ENCODE data around the gene SERINC1. TPM values are rescaled to one million over a fixed set of nuclear protein-coding genes. Genes with fewer than 3 reads are reported as not detected.
"Not testable (repeated sequence)": the region's sequence is repeated elsewhere in the genome, so short reads cannot be mapped to it uniquely, and the experiment has no call there.

Gene SERINC1
- 155 TPM for total RNA-seq
- long read RNA-seq, transcript SERINC1-201 (10 exons, 3,137 nt) = major isoform, 62 of 72 reads
- long read RNA-seq, partial matches to known transcripts = 8 of 72 reads
- long read RNA-seq, other reads (novel, unspliced or antisense) = 2 of 72 reads

DNA sequence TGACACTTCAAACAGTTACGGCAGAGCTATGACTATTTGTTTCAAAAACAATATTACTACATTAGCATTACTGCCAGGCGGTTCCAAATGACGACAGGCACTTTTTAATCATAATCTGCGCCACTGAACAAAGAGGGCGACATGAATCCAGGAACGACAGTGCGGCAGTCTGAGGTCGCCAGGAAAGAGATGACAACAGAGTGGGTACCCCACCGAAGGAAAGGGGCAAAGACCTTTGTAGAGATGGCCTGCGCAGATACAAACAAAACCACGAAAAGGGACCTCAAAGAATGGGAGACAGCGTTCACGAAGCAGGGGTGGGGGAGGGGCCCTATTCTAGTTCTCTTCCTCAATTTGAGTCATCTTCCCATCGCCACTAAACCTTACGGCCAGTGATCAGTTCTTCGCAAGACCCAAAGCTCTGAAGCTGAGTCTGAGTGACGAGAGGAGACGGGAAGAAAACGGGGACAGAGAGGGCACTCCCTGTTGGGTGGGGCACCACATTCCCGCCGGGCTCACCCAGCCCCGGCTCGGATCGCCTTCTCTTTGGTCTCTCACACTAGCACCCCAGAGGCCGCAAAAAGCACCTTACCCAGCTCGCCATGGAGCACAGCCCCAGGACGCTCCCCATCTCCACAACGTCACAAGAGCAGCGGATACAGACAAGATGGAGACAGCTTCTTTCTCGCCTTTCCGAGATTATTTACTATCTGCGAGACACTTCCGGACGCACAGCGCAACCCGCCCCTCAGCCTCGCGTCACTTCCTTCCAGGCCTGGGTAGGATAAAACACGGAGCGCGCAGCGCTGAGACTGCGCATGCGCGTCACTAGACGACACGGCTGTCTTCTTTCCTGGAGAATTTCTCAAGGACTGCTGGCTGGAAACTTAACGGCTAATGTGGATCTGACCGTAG, at the start of gene SERINC1:
Gene SERINC1, minus strand, starts transcription at position 701 of the 915 bp plus-strand sequence. Its CDS starts 70 bp downstream, at position 631.
- ATAC-seq (peak; percentile 99), DNase-seq (ENCODE audit: missing footprints) (peak; percentile 97)
- intact Hi-C loops (cut with DNase I) = loop anchor here (1.0 kb wide), 1 partner anchor 72 kb away; the partner anchor contains the start of gene HSF2

DNA sequence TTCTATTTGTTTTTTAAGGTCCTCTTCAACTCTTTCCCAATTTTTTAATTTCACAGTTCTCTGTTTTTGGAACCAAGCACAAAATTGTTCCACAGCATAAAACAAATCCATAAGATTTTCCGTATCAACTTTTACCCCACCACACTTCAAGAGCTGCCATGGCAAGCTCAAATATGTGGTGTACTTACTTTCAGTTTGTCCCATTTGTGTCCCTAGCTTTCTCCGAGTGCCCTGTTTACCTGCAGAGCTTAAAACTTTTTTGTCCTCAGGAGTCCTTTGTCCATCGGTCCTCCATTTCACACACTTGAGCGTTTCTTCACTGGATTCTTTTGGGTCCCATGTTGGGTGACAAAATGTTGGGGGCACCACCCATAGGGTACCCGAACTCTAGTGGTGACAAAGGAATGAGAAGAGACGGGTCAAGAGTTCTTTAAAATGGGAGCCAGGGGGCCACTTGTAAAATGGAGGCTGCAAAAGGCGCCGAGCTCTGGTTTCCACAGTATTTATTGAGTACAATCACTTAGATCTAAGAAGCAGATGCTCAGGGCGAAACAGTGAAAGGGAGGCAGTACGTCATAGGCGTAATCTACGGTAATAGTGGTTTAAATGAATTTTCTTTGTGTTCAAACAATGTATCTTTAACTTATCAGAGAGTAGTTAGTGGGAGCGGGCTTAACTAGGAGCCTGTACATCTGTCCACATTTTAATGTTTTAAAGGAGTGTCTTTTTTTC, 39.8 kb upstream of the SERINC1 start:
- DNase-seq (ENCODE audit: missing footprints) = no peak
- intact Hi-C loops (cut with DNase I) = no loop called here
- ATAC-seq = no peak

DNA sequence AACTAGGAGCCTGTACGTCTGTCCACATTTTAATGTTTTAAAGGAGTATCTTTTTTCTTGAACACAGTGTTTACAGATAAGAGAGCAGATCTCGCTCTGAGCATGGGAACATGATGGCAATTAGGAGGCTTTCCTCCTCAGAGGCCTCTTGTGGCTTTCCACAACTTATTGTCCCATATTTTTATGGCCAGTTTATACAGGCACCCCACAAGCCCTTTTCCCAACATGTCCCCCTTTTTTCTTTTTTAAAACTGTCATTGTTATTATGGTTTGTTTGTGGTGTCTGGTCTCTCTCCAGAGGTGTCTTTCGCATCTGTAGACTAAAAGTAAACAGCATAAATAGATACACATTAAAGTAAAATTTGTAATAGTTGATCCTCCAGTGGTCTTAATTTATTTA, 33.6 kb upstream of the SERINC1 start:
- intact Hi-C loops (cut with DNase I); ATAC-seq; DNase-seq (ENCODE audit: missing footprints): not testable (repeated sequence)

- DNase-seq (ENCODE audit: missing footprints) = no peak
- no peak for ATAC-seq
- intact Hi-C loops (cut with DNase I) = no loop called here
Observed at GRCh38 chr6:122501475-122501874, 29.9 kb upstream of the SERINC1 start.

DNA sequence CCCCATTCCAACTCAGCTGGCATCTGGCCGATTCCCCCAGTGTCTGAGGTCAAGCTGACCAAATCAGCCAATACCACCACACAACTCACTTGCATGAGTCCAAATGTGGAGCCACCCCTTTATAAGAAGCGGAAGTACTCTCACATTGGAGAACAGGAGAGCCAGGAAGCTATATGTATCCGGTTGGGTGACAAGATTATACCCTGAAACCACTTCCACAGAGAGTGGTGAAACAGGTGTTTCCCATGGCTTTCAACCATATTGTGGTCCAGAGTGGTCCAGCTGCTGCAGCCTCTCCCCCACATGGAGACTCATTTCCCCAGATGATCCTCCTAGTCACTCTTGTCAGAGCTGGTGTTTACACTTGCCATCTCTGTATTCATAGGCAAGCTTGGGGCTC, 24.0 kb upstream of the SERINC1 start:
- DNase-seq (ENCODE audit: missing footprints) (no peak), ATAC-seq (no peak)
- intact Hi-C loops (cut with DNase I) = loop anchor here (10.0 kb wide), 1 partner anchor 111 kb away; no protein-coding TSS in a partner anchor

DNA sequence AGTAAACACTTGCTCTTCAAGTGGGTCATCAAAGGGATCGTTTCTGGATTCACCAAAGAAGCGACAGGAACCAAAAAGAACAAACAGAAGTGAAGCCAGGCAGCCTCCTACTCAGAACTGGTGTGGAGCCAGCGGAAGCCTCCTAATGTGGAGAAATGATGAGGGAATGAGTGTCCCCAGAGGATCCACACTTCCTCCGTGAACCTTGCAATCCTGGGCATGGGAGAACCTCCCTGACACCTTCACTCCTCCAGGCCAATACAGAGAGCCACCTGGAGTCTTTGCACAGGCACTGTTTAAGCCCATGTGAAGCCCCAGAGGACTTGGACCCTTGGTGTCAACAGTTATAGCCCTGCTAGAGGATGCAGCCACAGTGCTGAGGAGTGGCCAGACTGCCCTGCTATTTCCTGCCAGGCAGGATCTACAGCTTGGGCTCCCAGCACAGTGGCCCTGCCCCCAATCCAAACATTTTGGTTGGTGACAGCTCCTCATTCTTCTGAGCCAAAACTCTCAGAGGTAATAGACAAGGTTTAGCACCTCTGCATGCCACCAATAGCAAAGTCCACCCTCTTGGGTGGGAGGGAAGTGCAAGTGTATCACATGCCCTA, 23.2 kb upstream of the SERINC1 start:
- ATAC-seq = no peak
- no peak for DNase-seq (ENCODE audit: missing footprints)
- intact Hi-C loops (cut with DNase I) = loop anchor here (5.0 to 10.0 kb wide), 2 partner anchors 38 to 110 kb away; no protein-coding TSS in a partner anchor

GRCh38 chr6:122491919-122492555, 20.4 kb upstream of the SERINC1 start:
- peak; percentile 86 for ATAC-seq
- peak; percentile 71 for DNase-seq (ENCODE audit: missing footprints)
- intact Hi-C loops (cut with DNase I) = loop anchor here (5.0 to 10.0 kb wide), 2 partner anchors 40 to 107 kb away; no protein-coding TSS in a partner anchor

- DNase-seq (ENCODE audit: missing footprints) (no peak), ATAC-seq (no peak)
- intact Hi-C loops (cut with DNase I) = loop anchor here (5.0 to 10.0 kb wide), 2 partner anchors 42 to 106 kb away; no protein-coding TSS in a partner anchor
Observed at GRCh38 chr6:122490607-122491006, 19.0 kb upstream of the SERINC1 start.

GRCh38 chr6:122484760-122485159, 13.2 kb upstream of the SERINC1 start:
- ATAC-seq (no peak), DNase-seq (ENCODE audit: missing footprints) (no peak)
- intact Hi-C loops (cut with DNase I) = no loop called here

DNA sequence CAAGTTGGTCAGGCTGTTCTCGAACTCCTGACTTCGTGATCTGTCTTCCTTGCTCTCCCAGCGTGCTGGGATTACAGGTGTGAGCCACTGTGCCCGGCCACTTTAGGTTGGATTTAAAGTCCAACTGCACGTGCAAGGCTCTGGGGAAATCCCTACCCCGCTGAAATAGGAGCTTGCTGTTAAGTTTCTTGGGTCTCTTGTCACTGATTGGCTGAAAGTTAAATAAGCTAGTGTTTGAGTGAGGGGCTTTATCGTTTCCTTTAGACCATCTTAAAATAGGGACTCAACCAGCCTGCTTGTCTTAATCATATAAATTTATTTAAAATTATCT, 11.1 kb upstream of the SERINC1 start:
- no peak for ATAC-seq
- no peak for DNase-seq (ENCODE audit: missing footprints)
- intact Hi-C loops (cut with DNase I) = no loop called here

- no peak for ATAC-seq
- intact Hi-C loops (cut with DNase I) = loop anchor here (5.0 kb wide), 1 partner anchor 56 kb away; no protein-coding TSS in a partner anchor
- no peak for DNase-seq (ENCODE audit: missing footprints)
Observed at GRCh38 chr6:122476131-122476530, 4.5 kb upstream of the SERINC1 start.

DNA sequence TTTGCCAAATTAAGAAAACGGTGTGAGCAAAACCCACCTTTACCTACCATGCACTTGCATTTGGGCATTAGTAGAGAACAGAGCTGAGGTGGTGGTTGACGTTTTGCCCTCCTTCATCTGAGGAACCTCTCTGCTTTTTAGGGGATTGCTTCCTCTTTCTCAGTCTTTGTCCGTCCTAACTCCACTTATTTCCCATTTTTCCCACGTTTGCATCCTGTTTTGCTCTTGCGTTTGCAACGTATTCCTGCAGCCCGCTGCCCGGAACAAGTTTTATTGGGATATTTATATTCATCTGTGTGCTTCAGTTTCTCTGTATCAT, 374 bp upstream of the SERINC1 start:
- no peak for DNase-seq (ENCODE audit: missing footprints)
- intact Hi-C loops (cut with DNase I) = no loop called here
- ATAC-seq = peak; percentile 40

- ATAC-seq = no peak
- intact Hi-C loops (cut with DNase I) = no loop called here
- DNase-seq (ENCODE audit: missing footprints) = no peak
Observed at GRCh38 chr6:122461885-122462284, 9.7 kb downstream of the SERINC1 start.

GRCh38 chr6:122459865-122460416, 11.7 kb downstream of the SERINC1 start:
- DNase-seq (ENCODE audit: missing footprints); ATAC-seq; intact Hi-C loops (cut with DNase I): not testable (repeated sequence)

GRCh38 chr6:122459240-122459639, 12.4 kb downstream of the SERINC1 start:
- intact Hi-C loops (cut with DNase I) = no loop called here
- ATAC-seq (no peak), DNase-seq (ENCODE audit: missing footprints) (no peak)

- intact Hi-C loops (cut with DNase I) = no loop called here
- no peak for ATAC-seq
- no peak for DNase-seq (ENCODE audit: missing footprints)
Observed at GRCh38 chr6:122458087-122458486, 13.5 kb downstream of the SERINC1 start.

- ATAC-seq; DNase-seq (ENCODE audit: missing footprints); intact Hi-C loops (cut with DNase I): not testable (repeated sequence)
Observed at GRCh38 chr6:122455116-122455515, 16.5 kb downstream of the SERINC1 start.

DNA sequence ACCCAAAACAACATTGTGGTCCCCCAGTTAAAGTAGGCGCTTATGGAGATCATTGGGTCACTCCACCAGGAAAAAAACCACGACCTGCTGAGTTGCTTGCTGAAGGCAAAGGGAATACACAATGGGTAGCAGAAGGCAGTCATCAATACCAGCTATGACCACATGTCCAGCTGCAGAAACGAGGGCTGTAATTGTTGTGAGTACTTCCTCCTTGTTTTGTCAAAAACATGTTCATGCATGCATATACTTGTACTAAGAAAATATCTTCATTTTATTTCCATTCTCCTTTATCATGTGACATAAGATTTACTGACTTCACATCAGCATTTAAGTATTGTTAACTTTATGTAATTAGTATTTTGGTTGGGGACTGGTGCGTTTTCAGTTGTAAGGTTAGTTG, 16.9 kb downstream of the SERINC1 start:
- no peak for ATAC-seq
- intact Hi-C loops (cut with DNase I) = loop anchor here (5.0 kb wide), 1 partner anchor 37 kb away; no protein-coding TSS in a partner anchor
- DNase-seq (ENCODE audit: missing footprints) = no peak

Data from Right ventricle myocardium inferior (tissue), 1 donor.